Stimulated activated CD8-positive, alpha-beta memory T cell treated with anti-CD3 and anti-CD28 coated beads, Interleukin-2, amount 100 ng/mL, for 1 hour (primary cell): ENCODE data around the gene PDZK1IP1.
"Not testable (repeated sequence)": the region's sequence is repeated elsewhere in the genome, so short reads cannot be mapped to it uniquely, and the experiment has no call there.

Source experiments
- DNase-seq, 2 donors: peaks; one replicate each; pipeline ENCODE4 v3.0.0-alpha.2; 2020; ENCODE audit warnings: low read depth in 2 of 2

Gene PDZK1IP1

DNA sequence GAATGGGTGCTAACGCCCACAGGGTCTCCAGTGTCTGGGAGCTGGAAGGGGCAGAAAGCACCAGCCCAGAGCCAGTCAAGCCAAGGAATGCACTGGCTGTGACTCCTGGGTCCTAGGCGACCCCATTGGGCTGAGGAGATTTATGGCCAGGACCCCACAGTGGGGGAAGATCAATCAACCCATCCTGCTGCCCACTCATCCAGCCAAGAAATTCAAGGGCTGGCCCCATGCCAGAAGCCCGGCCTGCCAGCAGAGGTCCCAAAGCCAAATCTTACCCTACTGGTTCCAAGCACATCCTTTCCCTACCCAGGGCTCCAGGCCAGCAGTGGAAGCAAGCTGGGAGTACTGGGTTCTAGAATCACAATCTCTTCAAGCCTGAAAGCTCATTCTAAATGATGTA is 6.8 kb upstream of the PDZK1IP1 start:
- DNase-seq = no peak

DNA sequence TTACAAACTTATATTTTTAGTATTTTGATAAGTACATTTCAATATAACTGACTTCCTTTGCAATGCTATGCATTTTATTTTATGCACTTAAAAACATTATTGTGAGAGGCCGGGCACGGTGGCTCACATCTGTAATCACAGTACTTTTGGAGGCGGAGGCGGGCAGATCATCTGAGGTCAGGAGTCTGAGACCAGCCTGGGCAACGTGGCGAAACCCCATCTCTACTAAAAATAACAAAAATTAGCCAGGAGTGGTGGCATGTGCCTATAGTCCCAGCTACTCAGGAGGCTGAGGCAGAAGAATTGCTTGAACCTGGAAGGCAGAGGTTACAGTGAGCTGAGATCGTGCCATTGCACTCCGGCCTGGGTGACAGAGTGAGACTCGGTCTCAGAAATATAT is 6.1 kb upstream of the PDZK1IP1 start:
- DNase-seq = not testable (repeated sequence)

DNA sequence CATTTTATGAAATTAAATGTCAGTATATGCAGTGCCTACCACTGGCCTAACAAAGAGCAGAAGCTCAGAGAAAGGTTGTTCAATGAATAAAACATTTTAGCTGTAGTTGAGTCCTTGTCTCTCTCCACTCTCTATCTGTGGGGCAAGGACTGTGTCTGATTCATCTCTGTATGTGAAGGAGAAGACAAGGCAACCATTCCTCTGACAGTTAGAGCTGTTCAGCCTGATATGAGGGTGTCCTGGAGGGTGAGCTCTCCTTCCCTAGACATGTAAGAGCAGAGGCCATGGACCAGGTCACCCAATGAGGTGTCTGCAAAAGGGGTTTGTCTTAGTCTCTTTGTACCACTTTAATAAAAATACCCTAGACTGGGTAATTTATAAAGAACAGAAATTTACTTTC is 4.5 kb upstream of the PDZK1IP1 start:
- DNase-seq = no peak

DNA sequence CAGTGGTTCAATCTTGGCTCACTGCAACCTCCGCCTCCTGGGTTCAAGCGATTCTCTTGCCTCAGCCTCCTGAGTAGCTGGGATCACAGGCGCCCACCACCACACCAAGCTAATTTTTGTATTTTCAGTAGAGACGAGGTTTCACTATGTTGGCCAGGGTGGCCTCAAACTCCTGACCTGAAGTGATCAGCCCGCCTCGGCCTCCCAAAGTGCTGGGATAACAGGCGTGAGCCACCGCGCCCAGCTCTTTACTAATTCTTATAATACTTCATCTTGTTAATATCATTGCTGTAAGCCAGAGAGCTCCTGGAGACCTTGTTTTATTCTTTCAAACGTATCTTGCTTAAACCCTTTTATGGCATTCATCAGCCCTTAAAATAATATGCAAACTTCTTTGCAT is 3.7 kb upstream of the PDZK1IP1 start:
- not testable (repeated sequence) for DNase-seq

DNA sequence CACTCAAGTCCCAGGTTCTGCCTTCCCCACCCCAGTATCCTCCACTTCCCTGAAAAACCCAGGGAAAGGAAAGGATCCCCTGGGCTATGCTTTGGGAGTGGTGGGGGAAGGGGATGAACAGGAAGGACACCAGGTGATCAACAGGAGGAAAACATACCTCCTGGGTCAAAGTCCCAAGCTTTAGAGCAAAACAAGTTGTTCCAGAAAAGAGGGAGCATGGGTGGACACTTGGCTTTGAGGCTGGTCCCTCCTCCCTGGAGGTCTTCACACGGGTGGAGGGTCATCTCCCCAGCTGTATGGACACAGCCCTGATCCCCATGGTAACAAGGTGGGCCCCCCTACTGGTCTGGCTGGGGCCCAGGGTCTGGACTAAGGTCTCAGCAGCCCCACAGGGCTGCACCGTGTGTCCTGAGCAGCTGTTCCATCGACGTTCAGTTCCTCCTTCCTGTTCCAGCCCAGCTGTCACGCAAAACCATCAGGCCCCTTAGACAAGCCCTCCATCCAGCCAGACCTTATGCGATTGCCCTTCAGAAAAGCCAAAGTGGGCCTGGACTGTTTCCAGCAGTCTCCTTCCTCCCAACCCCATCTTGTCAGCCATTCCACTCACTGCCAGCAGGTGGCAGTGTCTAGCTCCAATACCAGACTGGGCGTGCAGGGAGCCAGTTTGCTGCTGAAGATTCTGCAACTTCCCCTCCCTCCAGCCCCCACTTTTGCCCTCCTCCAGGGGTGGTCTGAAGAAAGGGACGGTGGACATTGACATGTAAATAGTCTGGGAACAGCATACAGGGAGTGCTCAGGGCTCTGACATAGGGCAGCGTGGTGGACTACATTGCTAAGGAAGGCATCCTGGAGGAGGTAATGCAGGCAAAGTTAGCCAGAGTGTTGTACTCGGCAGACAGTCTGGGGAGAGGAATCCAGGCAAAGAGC is 2.9 kb upstream of the PDZK1IP1 start:
- peak; percentile 29 to 42 for DNase-seq

DNA sequence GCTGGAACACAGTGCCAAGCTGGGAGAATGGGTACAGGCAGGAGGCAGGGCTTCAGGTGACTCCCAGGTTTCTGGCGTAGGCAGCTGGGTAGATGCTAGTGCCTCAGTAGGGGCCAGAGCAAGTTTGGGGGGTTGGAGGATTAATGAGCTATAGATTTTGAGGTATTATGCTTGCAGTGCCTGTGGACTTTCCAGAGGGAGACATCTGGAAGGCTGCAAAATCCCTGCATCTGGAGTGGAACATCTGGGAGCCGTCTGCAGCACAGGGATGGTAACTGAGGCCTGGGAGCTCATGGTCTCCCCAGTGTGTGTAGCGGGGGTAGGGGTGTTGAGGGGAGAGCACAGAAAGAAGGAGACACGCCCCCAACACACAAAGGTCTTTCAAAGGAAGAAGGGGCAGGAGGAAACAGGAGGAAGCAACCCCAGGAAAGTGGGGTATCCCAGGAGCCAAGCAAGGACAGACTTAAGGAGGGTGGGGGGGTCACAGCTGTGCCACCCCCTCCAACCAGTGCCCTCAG is 2.2 kb upstream of the PDZK1IP1 start:
- DNase-seq = no peak

DNA sequence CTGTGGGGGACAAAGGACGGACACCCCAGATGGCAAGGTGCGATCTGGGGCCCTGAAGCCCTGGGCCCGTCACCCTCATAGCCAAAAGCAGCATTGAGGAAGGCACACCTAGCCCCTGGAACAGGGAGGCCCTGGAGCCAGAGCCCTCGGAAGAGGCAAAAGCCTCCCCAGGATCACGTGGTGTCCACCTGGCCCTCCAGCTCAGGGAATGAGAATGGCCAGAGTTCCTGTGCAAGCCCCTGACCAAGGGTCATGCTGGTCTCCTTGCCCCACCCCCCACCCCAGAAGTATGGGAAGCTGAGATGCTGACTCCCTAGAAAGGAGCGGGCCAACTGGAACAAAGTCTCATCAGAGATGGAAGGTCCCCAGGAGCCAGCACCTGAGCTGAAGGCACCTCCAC is 1.0 kb upstream of the PDZK1IP1 start:
- DNase-seq = no peak

DNA sequence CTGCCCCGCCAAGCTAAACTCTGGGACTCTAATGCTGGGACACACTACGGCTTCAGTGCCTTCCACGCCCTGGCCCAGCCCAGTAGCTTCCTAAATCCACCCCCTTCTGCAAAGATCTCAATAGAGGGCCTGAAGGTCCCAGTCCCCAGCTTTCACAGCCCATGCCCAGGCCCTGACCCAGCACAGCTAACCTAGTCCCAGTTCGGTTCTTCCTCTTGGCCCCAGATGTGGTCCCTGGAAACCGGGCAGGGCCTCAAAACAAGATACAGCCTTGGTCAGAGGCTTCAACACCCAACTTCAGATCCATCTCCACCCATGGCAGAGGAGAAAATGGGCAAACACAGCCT is 646 bp upstream of the PDZK1IP1 start:
- DNase-seq = no peak

DNA sequence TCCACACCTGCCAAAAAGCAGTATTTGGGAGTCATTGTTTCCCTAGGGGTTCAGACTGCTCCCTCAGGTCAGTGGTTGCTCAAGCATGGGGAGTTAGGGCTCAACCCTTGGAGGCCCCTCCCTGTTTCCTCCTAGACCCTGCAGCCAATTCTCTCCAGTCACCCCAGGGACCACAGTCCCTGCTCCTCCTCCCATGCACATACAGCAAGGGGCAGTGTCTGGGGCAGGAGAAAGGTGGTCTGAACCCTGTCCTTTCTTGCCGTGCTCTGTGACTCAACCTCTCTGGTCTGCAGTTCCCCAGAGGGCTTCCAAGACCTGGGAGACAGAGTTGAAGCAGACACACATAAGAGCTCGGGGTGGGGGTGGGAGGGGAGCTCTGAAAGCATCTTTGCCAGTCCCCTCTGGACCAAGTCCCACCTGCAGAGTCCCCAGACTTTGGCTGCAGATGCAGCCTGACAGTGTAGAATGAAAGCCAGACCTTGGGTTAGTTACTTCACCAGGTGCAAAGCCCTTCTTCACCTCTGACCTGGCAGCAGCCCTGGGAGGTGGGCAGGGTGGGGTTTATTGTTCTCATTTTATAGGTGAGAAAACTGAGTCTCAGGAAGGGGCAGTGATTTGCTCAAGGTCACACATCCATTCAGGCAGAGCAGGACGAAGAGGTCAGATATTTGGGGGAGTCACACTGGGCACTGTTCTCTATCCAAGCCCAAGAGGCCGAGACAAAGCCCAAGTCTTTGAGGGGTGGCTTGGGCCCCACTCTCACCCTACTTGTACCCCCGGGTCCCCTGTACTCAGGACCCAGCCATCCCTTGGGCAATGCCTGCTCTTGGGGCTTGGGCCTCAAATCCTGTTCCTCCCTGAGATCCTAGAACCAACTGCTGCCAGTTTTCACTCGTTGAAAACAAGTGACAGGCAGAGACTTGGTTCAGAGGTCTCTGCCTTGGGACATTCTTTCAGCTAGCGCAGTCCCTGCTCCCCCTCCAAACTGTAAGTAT is 748 bp downstream of the PDZK1IP1 start:
- no peak for DNase-seq

DNA sequence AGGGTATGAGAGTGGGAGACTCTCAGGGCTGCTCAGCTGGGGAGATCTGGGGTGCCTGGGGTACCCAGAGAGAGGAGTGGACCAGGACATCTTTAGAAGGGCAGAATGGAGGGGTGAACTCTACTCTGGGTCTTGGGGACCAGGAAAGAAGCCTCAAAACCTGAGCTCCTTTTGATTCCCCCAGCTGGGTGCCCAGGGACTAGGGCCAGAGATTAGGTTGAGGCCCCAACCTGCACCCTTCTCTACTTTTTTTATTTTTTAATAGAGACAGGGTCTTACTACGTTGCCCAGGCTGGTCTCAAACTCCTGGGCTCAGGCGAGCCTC is 1.9 kb downstream of the PDZK1IP1 start:
- no peak for DNase-seq

DNA sequence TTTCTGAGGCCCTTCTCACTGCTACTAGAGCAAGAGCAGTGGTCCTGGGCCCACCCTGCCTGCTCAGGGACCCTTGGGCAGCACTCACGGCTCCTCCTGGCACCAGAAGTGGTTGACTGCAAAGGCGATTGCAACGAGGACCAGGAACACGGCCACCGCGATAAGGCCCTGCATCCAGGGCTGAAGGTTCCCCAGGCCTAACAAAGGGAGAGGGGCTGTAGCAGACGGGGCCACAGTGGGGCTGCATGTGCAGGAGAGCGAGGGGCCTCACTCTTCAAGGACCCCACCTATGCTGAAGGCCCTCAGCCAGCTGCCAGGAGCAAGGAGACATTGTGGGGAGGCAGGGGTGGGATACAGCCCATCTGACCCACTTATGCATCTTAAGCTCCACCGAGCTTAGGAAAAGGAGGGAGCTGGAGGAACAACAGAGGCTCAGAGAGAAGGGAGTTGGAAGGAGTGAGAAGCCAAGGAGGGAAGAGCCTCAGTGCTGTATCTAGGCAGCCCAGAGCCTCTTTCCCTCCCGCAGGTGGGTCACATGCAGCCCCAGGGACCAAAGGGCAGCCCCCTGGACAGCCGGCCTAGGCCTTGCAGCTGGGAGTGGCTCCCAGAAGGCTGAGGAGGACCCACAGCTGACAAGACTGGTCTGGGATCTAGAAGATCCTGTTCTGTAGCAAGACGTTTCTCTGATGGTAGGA is 2.5 kb downstream of the PDZK1IP1 start:
- DNase-seq = no peak

DNA sequence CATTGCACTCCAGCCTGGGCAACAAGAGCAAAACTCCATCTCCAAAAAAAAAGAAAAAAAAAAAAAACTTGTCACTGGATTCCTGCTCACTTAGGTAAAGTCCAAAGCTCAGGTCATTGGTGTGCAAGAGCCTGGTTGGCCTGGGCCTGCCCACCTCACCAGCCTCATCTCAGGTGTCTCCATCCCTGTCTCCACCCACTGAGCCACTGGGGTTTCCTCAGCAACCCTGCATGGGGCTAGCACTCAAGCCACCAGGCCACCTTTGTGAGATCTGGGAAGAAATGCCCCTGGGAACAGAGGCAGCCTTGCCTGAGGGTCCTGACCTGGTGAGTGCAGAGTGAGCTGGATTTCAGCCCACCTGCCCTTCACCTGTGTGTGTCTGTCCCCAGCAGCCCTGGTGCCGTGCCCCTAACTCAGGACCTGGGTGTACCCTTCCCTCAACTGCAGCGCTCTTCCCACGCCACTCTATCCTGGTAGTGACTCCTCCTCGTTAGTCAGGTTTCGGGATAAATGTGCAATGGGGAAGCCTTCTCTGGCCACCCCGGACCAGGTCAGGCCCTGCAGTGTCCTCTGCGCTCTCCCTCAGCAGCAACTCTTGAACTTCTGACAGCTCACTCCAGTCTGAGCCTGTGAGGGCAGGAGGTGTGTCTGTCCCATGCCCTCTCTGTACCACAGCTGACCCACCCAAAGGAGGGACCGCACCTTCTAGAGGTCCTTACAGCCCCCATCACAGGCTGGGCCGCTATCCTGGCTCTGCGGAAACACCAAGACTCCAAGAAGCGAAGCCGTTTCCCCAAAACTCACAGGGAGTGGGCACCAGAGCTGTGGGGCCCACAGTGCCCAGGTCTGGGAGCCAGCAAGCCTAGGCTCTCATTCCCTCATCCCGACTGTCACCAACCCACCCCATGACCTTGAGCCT is 3.3 kb downstream of the PDZK1IP1 start:
- no peak for DNase-seq

DNA sequence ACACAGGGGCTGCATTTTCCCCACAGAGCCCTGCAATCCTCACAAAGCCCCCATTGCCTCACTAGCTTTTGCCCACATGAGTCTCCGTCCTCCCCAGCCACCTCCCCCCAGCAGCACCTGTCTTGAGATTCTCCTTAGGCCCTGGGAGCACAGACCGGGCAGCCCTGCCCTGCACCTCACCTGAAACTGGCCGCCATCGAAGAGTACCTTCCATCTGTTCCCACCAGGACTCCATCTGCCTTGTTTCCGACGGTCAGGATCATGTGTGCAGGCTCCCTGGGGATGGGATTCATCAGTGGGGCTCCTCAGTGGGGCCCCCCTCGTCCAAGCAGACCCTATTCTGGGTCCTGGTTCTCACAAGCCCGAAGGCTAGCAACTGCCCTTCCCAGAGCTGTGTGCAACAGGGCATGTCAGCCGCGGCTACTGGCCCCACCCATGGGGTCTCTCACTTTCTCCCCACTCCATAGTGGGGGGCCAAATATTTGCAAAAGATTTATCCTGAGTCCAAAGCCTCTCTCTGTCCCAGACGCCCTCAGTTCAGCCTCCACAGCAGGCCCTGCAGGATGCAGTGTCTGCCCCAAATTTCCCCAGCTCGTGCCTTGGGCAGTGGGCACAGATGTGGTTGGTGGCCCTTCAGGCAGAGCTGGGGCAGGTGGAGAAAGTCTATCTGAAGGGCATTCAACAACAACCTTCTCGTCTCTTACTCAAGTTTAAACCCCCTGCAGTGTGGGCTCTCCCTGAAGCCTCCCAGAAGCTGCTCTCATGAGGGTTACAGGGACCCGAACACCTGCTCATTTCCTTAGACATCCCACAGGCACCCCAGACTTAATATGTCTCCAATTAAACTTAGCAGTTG is 4.8 kb downstream of the PDZK1IP1 start:
- no peak for DNase-seq

DNA sequence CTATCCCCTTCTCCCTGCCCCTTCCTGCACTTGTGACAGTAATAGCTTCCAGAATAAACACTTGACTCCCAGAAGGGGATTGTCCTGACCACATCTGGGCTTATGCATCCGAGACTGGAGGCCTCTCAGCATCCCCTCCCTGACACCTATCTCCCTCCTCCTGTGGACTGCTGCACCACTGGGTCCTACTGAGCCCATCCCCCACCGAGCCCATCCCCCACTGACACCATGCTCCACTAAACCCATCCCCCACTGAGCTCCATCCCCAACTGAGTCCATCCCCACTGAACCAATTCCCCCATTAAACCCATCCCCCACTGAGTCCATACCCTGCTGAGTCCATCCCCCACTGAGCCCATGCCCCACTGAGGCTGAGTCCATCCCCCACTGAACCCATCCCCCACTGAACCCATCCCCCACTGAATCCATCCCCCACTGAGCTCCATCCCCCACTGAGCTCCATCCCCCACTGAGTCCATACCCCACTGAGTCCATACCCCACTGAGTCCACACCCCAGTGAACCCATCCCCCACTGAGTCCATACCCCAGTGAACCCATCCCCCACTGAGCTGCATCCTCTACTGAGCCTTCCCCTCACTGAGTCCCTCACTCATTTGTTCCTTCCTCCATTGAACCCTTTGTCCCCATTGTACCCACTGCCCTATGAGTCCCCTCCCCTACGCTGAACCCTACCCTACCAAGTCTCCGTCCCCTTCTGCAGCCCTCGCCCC is 5.6 kb downstream of the PDZK1IP1 start:
- DNase-seq = no peak

DNA sequence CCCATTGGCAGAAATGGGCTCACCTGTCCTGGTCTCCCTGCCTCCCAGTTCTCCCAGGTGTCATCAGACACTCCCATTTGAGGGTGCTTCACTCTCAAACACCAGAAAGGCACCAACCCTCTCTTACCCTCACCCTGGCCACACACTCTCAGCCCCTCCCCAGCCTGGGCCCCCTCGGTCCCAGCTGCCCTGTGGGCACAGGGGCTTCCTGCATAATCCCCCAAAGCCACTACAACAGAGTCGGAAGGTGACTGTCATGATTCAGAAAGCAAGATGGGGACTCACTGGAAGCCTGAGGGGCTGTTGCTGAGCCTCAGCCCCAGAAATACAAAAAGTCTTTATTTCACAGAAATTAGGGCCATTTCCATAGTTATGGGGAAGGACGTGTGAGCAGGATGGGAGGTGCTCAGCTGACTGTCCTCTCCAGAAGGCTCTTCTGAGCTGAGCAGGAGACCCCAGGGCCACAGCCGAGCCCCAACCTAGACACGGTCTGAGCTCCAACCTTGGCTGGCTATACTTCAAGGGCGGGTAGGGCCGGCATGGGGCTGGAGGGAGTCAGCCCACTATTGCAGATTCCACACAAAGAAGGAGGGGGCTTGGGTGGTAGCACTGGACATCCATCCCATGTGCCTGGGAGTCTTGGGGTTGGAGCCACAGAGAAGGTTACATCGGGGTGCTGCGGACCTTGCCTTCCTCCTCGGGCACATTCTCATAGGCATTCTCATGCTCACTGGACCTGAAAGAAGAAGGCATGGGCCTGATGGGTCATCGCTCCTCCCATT is 6.3 kb downstream of the PDZK1IP1 start:
- no peak for DNase-seq

DNA sequence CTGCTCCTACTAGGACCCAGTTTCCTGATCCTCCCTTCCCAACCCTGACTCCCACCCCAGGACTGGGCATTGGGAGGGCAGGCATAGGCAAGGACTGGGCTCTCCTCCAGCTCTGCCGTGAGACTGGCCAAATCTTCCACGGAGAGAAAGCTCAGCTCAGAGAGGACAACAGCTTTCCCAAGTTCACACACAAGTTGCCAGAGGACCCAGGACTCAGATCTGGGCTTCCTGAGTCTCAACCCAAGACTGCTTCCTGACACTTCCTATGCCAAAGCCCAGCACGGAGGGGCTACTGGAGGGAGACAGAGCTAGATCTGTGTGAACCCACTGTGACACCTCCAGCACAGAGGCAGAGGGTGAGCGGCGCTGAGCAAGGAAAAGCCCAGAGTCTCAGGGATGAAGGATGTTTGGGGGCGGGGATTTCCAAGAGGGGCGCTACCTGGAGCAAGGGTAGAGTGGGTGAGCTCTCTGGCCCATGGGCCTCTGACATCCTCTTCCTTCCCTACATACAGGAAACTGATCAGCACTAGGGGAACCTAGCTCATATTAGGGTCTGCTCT is 7.1 kb downstream of the PDZK1IP1 start:
- no peak for DNase-seq

DNA sequence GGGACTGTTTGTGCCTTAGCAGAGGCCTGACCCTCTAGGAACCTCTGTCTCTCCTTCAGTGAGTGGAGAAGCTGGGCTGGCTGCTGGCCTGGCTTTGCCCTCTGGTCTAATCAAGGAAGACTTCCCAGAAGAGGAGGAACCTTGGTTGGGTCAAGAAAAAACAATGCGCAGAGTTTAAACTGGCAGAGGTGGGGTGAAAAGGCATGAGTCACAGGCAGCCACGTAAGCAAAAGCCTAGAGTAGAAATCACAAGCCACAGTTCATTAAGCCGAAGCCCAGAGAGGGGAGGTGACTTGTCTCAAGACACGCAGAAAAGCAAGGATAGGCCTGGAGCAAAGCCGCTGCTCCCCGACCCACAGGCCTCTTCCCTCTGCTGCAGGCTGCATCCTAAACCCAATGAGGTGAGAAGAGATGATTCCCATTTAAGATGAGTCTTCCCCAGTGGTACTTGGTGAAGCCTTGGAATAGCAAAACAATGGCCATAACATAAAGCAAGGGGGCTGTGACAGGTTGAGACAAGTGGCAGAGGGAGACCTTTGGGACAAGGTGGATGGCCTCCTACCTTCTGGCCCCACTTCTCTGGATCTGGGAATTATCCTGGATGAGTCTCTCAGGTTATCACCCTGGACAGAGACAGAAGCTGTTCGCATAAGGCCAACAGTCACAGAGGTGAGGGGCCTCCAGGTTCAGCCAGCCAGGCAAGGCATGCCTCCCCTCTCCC is 7.7 kb downstream of the PDZK1IP1 start:
- no peak for DNase-seq
